GM06990 (cell line): ENCODE measurements around the gene PBX1.

Source experiments
- DNase-seq: peaks from one replicate; pipeline ENCODE4 v3.0.0-alpha.2; 2011; ENCODE audit not compliant: insufficient read length; ENCODE audit errors: extremely low read depth
- H3K27me3 ChIP-seq: replicated peaks from 2 replicates; pipeline ENCODE4 v1.6.0; 2011; ENCODE audit warnings: low read length; ENCODE audit not compliant: control insufficient read depth, insufficient read depth
- H3K36me3 ChIP-seq: 2 replicates; pipeline ENCODE4 v1.5.1; 2011; ENCODE audit warnings: low read length; ENCODE audit not compliant: control insufficient read depth, insufficient read depth
- H3K4me3 ChIP-seq: replicated peaks from 2 replicates; pipeline ENCODE4 v1.5.1; 2011; ENCODE audit warnings: low read depth, mild to moderate bottlenecking, control low read depth, low read length
- CTCF ChIP-seq: IDR thresholded peaks from 2 replicates; pipeline ENCODE4 v1.5.1; 2011; ENCODE audit warnings: low read length, control low read depth, mild to moderate bottlenecking, inconsistent platforms; ENCODE audit not compliant: insufficient read depth, poor library complexity, severe bottlenecking

Gene PBX1

GRCh38 chr1:164754088-164754600, 195.2 kb downstream of the PBX1 start:
- H3K4me3 ChIP-seq = no peak overlapping the region
- no peaks in the 10 kb centered on the region for H3K36me3 ChIP-seq
- H3K27me3 ChIP-seq = no peaks in the 10 kb centered on the region
- no peak for DNase-seq
- no peak for TF ChIP-seq CTCF

- Histone ChIP-seq H3K4me3 (no peak overlapping the region), H3K36me3 (no peaks in the 10 kb centered on the region), H3K27me3 (no peaks in the 10 kb centered on the region)
- DNase-seq = no peak
- TF ChIP-seq CTCF = no peak
Observed at GRCh38 chr1:164755690-164756089, 196.7 kb downstream of the PBX1 start.

GRCh38 chr1:164756741-164757140, 197.8 kb downstream of the PBX1 start:
- no peaks in the 10 kb centered on the region for H3K36me3 ChIP-seq
- no peak for DNase-seq
- H3K4me3 ChIP-seq = no peak overlapping the region
- no peak for TF ChIP-seq CTCF
- H3K27me3 ChIP-seq = no peaks in the 10 kb centered on the region

GRCh38 chr1:164757625-164758024, 198.6 kb downstream of the PBX1 start:
- no peak overlapping the region for H3K4me3 ChIP-seq
- H3K36me3 ChIP-seq = no peaks in the 10 kb centered on the region
- no peak for TF ChIP-seq CTCF
- no peak for DNase-seq
- H3K27me3 ChIP-seq = no peaks in the 10 kb centered on the region

- TF ChIP-seq CTCF = no peak
- H3K4me3 ChIP-seq = no peak overlapping the region
Observed at GRCh38 chr1:164759144-164759920, 200.3 kb downstream of the PBX1 start.

GRCh38 chr1:164759979-164760469, 201.0 kb downstream of the PBX1 start:
- no peak overlapping the region for H3K4me3 ChIP-seq
- no peaks in the 10 kb centered on the region for H3K27me3 ChIP-seq
- TF ChIP-seq CTCF = no peak
- H3K36me3 ChIP-seq = no peaks in the 10 kb centered on the region
- DNase-seq = no peak

More at GRCh38 chr1:164759144-164759920, 200.3 kb downstream of the PBX1 start:
- Histone ChIP-seq H3K27me3 (no peaks in the 10 kb centered on the region), H3K36me3 (no peaks in the 10 kb centered on the region)
- no peak for DNase-seq
